ENCODE measurements around the gene LEMD3. TPM values are rescaled to one million over a fixed set of nuclear protein-coding genes. Genes with fewer than 3 reads are reported as not detected.

The LEMD3 gene
- total RNA-seq, 1 donor from 2014 or later = 38.2 TPM

DNA sequence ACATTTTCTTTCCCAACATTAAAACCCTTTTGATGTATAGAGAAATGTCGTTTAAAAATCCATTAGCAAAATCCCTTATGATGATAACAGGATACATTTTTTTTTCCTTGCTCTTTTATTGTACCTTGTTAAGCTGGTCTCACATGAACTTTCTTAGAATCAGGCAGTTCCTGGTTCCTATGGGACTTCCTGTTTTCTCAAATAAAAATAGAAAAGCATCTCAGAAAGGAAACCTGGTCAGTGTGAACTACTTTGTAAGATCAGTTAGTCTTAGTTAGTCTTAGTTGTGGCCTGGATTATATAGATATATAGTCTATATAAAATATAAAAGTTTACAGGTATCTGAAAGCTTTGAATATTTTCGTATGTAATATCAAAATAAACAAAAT, 40.3 kb downstream of the LEMD3 start:
- intact Hi-C loops (cut with micrococcal nuclease) = loop anchor here (2.0 kb wide), 3 partner anchors 13 to 39 kb away; no protein-coding TSS in a partner anchor
- no peak for DNase-seq
- no peaks in the 10 kb centered on the region for H3K27me3 Mint-ChIP-seq
- peak overlapping the region; percentile 69 for H3K4me3 Mint-ChIP-seq
- H3K9me3 Mint-ChIP-seq = no peaks in the 10 kb centered on the region
- peaks cover 56% of the 10 kb centered on the region for H3K4me1 Mint-ChIP-seq
- H3K36me3 Mint-ChIP-seq (ENCODE audit: low read depth) = peaks cover 19% of the 10 kb centered on the region
- CTCF ChIA-PET = interaction anchor here (0.7 kb wide), 1 partner anchor 967 kb away, joined by 3 read pairs; no protein-coding TSS in a partner anchor
- TF ChIP-seq, protein P1, sequence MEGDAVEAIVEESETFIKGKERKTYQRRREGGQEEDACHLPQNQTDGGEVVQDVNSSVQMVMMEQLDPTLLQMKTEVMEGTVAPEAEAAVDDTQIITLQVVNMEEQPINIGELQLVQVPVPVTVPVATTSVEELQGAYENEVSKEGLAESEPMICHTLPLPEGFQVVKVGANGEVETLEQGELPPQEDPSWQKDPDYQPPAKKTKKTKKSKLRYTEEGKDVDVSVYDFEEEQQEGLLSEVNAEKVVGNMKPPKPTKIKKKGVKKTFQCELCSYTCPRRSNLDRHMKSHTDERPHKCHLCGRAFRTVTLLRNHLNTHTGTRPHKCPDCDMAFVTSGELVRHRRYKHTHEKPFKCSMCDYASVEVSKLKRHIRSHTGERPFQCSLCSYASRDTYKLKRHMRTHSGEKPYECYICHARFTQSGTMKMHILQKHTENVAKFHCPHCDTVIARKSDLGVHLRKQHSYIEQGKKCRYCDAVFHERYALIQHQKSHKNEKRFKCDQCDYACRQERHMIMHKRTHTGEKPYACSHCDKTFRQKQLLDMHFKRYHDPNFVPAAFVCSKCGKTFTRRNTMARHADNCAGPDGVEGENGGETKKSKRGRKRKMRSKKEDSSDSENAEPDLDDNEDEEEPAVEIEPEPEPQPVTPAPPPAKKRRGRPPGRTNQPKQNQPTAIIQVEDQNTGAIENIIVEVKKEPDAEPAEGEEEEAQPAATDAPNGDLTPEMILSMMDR (IDR thresholded peaks at IDR 0.05) = no peak
- POLR2A ChIA-PET = interaction anchor here (2.0 kb wide), 1 partner anchor 40 kb away, joined by 11 read pairs; the partner anchor contains the start of gene LEMD3
- peak; percentile 42 for ATAC-seq (ENCODE audit: low read depth)
- H3K27ac Mint-ChIP-seq = peak overlapping the region; percentile 85

DNA sequence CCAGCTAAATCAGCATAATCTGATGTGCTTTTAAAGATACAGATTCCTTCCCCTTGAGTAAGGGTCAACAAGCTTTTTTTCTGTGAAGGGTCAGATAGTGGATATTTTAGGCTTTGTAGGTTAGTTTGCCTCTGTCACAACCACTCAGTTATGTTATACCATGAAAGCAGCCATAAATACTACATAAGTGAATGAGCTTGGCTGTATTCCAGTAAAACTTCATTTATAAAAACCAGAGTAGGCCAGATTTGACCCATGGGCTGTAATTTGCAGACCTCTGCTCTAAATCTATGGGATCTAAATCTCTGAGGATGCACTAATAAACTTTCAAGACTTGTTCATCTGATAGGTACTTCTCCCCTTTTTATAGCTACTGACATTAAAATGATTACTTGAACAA, 47.7 kb downstream of the LEMD3 start:
- intact Hi-C loops (cut with micrococcal nuclease) = no loop called here
- Mint-ChIP-seq H3K27me3 (no peaks in the 10 kb centered on the region), H3K27ac (peak overlapping the region; percentile 13), H3K36me3 (ENCODE audit: low read depth) (peaks cover 66% of the 10 kb centered on the region), H3K9me3 (peaks cover 10% of the 10 kb centered on the region), H3K4me3 (no peak overlapping the region), H3K4me1 (no peaks in the 10 kb centered on the region)
- DNase-seq = no peak
- ChIA-PET POLR2A (no interaction called here), CTCF (no interaction called here)
- ATAC-seq (ENCODE audit: low read depth) = no peak
- TF ChIP-seq, protein P1 (IDR thresholded peaks at IDR 0.05) = no peak

DNA sequence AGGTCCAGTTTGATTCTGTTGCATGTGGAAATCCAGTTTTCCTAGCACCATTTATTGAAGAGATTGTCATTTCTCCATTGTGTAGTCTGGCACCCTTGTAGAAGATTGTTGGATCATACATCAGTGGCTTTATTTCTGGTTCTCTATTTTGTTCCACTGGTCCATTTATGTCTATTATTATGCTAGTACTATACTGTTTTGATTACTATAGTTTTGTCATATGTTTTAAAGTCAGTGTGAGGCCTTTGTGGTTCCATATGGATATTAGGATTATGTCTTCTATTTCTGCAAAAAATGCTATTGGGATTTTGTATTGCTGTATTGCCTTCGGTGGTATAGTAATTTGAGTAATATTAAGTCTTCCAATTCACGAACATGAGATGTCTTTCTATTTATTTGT, 51.4 kb downstream of the LEMD3 start:
- no peak overlapping the region for H3K27ac Mint-ChIP-seq
- no peak for ATAC-seq (ENCODE audit: low read depth)
- TF ChIP-seq, protein P1 (IDR thresholded peaks at IDR 0.05) = no peak
- H3K4me3 Mint-ChIP-seq = no peak overlapping the region
- DNase-seq = no peak
- peaks cover 77% of the 10 kb centered on the region for H3K36me3 Mint-ChIP-seq (ENCODE audit: low read depth)
- H3K27me3 Mint-ChIP-seq = no peaks in the 10 kb centered on the region
- H3K4me1 Mint-ChIP-seq = peaks cover 1% of the 10 kb centered on the region
- H3K9me3 Mint-ChIP-seq = peaks cover 12% of the 10 kb centered on the region
- POLR2A ChIA-PET = interaction anchor here (0.6 kb wide), 2 partner anchors 48 to 52 kb away, joined by 3 to 4 read pairs; no protein-coding TSS in a partner anchor
- intact Hi-C loops (cut with micrococcal nuclease) = no loop called here
- CTCF ChIA-PET = no interaction called here

DNA sequence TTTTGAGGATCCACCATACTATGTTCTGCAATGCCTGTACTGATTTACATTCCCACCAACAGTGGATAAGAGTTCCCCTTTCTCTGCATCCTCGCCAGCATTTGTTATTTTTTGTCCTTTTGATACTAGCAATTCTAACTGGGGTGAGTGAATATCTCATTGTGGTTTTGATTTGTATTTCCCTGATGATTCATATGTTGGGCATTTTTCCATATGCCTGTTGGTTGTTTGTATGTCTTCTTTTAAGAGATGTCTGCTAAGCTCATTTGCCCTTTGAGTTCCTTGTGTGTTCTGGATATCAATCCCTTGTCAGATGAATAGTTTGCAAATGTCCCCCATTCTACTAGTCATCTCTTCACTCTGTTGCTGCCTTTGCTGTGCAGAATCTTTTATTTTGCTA, 60.1 kb downstream of the LEMD3 start:
- no peak overlapping the region for H3K4me3 Mint-ChIP-seq
- ATAC-seq (ENCODE audit: low read depth) (no peak), DNase-seq (no peak)
- POLR2A ChIA-PET = no interaction called here
- intact Hi-C loops (cut with micrococcal nuclease) = no loop called here
- no peak overlapping the region for H3K27ac Mint-ChIP-seq
- H3K9me3 Mint-ChIP-seq = peaks cover 10% of the 10 kb centered on the region
- H3K36me3 Mint-ChIP-seq (ENCODE audit: low read depth) = peaks cover 54% of the 10 kb centered on the region
- H3K4me1 Mint-ChIP-seq = peaks cover 13% of the 10 kb centered on the region
- TF ChIP-seq, protein P1 (IDR thresholded peaks at IDR 0.05) = no peak
- H3K27me3 Mint-ChIP-seq = no peaks in the 10 kb centered on the region
- CTCF ChIA-PET = no interaction called here

DNA sequence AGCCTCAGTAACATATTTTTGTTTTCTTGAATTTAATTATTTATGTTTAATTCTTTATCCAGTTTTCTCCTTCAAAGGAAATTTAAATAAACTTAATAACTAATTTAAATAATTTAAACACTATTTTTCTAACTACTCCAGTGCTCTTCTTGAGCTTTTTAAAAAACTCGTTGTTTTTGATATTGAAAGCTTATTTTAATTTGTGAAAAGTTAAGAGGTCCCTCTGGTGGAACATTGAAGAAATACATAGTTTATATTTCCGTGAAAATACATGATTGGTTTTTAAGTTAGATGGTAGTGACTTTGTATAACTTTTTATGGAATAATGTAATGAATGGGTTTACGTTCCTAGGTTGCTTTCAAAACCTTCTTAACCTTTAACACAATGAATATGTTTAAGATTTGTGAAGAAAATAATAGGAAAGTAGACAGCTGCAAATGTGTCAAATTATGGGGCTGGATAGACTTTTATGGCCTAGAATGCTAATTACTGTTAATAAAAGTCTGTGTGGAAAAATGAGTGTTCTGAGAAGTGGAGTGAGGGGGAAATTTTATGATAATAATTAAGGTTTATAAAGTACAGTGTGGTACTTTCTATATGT, 63.2 kb downstream of the LEMD3 start:
- peak; percentile 37 for ATAC-seq (ENCODE audit: low read depth)

More for the DNA sequence above, 63.2 kb downstream of the LEMD3 start:
- TF ChIP-seq, protein P1 (IDR thresholded peaks at IDR 0.05) = no peak
- intact Hi-C loops (cut with micrococcal nuclease) = loop anchor here (1.0 to 2.0 kb wide), 5 partner anchors 63 to 436 kb away; partner anchors contain the start of genes LEMD3 and WIF1
- H3K27me3 Mint-ChIP-seq = no peaks in the 10 kb centered on the region
- H3K4me3 Mint-ChIP-seq = no peak overlapping the region
- H3K4me1 Mint-ChIP-seq = peaks cover 9% of the 10 kb centered on the region
- peaks cover 27% of the 10 kb centered on the region for H3K36me3 Mint-ChIP-seq (ENCODE audit: low read depth)
- ChIA-PET CTCF (interaction anchor here (0.7 to 4.0 kb wide), 13 partner anchors 9 to 1626 kb away, joined by 3 to 61 read pairs (median 5); partner anchors contain the start of gene LEMD3), POLR2A (interaction anchor here (3.0 kb wide), 1 partner anchor 63 kb away, joined by 12 read pairs; the partner anchor contains the start of gene LEMD3)
- H3K27ac Mint-ChIP-seq = peak overlapping the region; percentile 64
- H3K9me3 Mint-ChIP-seq = peaks cover 9% of the 10 kb centered on the region
- DNase-seq = no peak
